ENCODE results near the gene DMD.

Gene DMD

GRCh38 chrX:31545726-31546125 lies 1665.6 kb downstream of the DMD start:
- no peak for TF ChIP-seq CTCF (IDR thresholded peaks at IDR 0.05; ENCODE audit: control insufficient read depth, extremely low read depth, insufficient read depth)
- DNase-seq (ENCODE audit: low read depth): no peak
- no peak overlapping the region for H3K4me3 ChIP-seq (ENCODE audit: low read depth, low read length)

- TF ChIP-seq CTCF (IDR thresholded peaks at IDR 0.05; ENCODE audit: control insufficient read depth, extremely low read depth, insufficient read depth): no peak
- no peak overlapping the region for H3K4me3 ChIP-seq (ENCODE audit: low read depth, low read length)
- DNase-seq (ENCODE audit: low read depth): no peak
Measured at GRCh38 chrX:31545191-31545590, 1666.2 kb downstream of the DMD start.

GRCh38 chrX:31543634-31544033 lies 1667.7 kb downstream of the DMD start:
- H3K4me3 ChIP-seq (ENCODE audit: low read depth, low read length): no peak overlapping the region
- DNase-seq (ENCODE audit: low read depth): no peak
- TF ChIP-seq CTCF (IDR thresholded peaks at IDR 0.05; ENCODE audit: control insufficient read depth, extremely low read depth, insufficient read depth): no peak

GRCh38 chrX:31542566-31542965 lies 1668.8 kb downstream of the DMD start:
- no peak overlapping the region for H3K4me3 ChIP-seq (ENCODE audit: low read depth, low read length)
- no peak for DNase-seq (ENCODE audit: low read depth)
- no peak for TF ChIP-seq CTCF (IDR thresholded peaks at IDR 0.05; ENCODE audit: control insufficient read depth, extremely low read depth, insufficient read depth)

GRCh38 chrX:31540313-31540712 lies 1671.0 kb downstream of the DMD start:
- no peak for TF ChIP-seq CTCF (IDR thresholded peaks at IDR 0.05; ENCODE audit: control insufficient read depth, extremely low read depth, insufficient read depth)
- H3K4me3 ChIP-seq (ENCODE audit: low read depth, low read length): no peak overlapping the region
- DNase-seq (ENCODE audit: low read depth): no peak

- no peak for TF ChIP-seq CTCF (IDR thresholded peaks at IDR 0.05; ENCODE audit: control insufficient read depth, extremely low read depth, insufficient read depth)
- DNase-seq (ENCODE audit: low read depth): no peak
- H3K4me3 ChIP-seq (ENCODE audit: low read depth, low read length): no peak overlapping the region
Measured at GRCh38 chrX:31527455-31528126, 1683.8 kb downstream of the DMD start.

- no peak for DNase-seq (ENCODE audit: low read depth)
- H3K4me3 ChIP-seq (ENCODE audit: low read depth, low read length): no peak overlapping the region
- TF ChIP-seq CTCF (IDR thresholded peaks at IDR 0.05; ENCODE audit: control insufficient read depth, extremely low read depth, insufficient read depth): no peak
Measured at GRCh38 chrX:31523884-31524536, 1687.3 kb downstream of the DMD start.
